HG03039 (cell line): ENCODE results near the gene ACTR3C.
"Not testable (repeated sequence)": the region's sequence is repeated elsewhere in the genome, so short reads cannot be mapped to it uniquely, and the experiment has no call there.

ENCODE experiments used
- ATAC-seq: cut with Tn5 transposase; IDR thresholded peaks from one replicate; pipeline ENCODE4 v1.9.1; 2021; ENCODE audit warnings: mild to moderate bottlenecking, moderate library complexity; ENCODE audit not compliant: unreplicated experiment

ACTR3C gene

GRCh38 chr7:150314639-150315239 is 8.6 kb downstream of the ACTR3C start:
- ATAC-seq, result no peak

- ATAC-seq, result no peak
Measured at GRCh38 chr7:150313870-150314269, 9.5 kb downstream of the ACTR3C start.

DNA sequence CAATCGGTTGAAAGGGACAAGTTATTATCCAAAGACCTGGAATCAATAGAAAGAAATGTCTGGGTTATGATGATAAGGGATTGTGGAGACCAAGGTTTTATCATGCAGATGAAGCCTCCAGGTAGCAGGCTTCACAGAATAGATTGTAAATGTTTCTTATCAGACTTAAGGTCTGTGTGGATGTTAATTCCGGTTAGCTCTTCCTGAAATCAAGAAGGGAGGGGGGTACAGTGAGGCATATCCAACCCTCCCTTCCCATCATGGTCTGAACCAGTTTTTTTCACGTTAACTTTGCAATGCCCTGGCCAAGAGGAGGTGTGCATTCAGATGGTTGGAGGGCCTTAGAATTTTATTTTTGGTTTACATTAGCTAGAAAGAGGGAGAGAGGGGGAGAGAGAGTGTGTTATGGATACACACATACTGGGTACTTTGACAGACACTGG is 10.0 kb downstream of the ACTR3C start:
- no peak for ATAC-seq

- ATAC-seq, result not testable (repeated sequence)
Measured at GRCh38 chr7:150312649-150313366, 10.5 kb downstream of the ACTR3C start.

DNA sequence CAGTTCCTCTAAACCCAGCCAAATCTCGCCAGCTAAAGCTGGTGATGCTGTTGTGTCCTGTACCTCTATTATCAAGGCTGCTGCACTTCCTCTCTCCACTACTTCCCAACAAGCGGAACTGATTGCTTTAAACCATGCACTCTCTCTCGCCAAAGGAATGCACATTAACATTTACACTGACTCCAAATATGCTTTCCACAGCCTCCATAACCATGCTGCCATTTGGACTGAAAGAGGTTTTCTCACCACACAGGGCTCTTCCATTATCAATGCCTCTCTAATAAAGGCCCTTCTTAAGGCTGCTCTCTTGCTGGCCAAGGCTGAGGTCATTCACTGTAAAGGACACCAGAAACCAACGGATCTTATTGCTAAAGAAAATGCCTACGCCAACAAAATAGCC is 11.6 kb downstream of the ACTR3C start:
- no peak for ATAC-seq

- ATAC-seq, result no peak
Measured at GRCh38 chr7:150311146-150311545, 12.2 kb downstream of the ACTR3C start.

GRCh38 chr7:150308575-150308974 is 14.8 kb downstream of the ACTR3C start:
- ATAC-seq, result no peak

DNA sequence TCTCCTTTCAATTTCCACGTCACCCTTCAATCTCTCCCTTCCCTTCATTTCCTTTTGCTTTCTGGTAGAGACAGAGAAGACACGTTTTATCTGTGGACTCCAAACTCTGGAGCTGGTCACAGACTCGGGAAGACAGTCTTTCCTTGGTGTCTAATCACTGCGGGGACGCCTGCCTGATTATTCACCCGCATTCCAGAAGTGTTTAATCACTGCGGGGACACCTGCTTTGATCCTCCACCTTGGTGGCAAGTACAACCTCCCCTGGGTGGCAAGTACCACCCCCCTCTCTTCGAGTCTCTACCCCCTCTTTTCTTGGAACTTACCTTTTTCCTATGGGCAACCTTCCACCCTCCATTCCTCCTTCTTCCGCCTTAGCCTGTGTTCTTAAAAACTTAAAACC is 15.4 kb downstream of the ACTR3C start:
- ATAC-seq, result no peak

- no peak for ATAC-seq
Measured at GRCh38 chr7:150307129-150307528, 16.2 kb downstream of the ACTR3C start.

DNA sequence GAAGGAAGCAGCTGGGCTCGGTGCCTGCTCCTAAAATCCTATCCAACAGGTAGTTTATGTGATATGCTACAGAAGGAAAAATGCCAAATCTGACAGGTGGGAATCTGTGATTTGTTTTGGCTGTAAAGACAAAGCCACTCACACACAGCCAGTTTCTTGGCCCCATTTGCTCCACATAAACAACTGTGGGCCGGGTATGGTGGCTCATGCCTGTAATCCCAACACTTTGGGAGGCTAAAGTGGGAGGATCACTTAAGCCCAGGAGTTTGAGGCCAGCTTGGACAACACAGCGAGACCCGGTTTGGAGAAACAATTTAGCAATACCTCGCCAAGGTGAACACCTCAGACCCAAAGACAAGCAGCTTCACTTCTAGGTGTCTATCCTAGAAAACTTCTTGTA is 17.0 kb downstream of the ACTR3C start:
- not testable (repeated sequence) for ATAC-seq

DNA sequence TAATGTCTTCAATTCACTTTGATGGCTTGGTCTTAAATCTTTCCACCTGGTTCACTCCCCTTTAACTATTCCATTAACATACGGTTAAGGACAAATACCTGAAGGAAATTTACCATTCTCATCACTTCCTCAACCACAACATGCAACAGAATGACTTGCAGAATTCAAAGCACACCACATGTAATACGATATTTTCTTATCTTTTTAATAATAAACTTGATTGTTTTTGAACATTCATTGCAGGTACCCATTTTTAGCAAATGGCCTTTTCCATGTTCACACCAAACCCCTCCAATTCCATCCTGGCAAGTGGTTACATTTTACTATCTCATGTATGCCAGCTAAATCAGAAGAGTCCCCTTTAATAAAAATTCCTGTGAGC is 17.5 kb downstream of the ACTR3C start:
- not testable (repeated sequence) for ATAC-seq

GRCh38 chr7:150305259-150305902 is 18.0 kb downstream of the ACTR3C start:
- not testable (repeated sequence) for ATAC-seq

DNA sequence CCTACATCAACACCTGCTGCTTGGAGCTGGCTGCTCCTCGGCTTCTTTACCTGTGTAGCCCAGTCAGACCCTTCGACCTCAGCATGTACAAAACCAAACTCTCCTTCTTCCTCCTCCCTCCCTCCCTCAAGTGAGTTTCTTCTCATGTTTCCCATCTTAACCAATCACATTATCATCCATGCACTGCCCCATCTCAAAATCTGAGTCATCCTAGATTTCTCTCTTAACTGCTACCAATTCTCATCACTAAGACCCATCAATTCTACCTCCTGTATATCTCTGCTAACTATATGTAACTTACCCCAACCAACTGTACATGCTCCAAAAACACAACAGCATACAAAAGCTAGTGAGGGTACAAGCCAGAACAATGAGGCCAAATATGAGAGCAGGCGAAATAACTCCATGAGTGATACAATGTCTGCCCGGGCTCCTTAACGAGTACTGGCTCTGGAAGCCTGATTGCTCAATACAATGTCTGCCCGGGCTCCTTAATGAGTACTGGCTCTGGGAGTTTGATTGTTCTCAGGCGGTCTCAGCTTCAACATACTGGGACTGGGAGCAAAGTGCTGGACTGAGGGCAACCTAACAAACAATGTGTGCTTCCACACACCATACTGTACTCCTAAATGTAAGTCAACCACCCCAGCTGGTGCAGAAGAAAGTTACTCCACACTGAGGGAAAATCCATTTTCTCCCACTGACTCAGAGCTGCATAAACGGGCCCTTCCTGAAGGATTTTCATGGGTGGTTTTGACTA is 18.7 kb downstream of the ACTR3C start:
- not testable (repeated sequence) for ATAC-seq

DNA sequence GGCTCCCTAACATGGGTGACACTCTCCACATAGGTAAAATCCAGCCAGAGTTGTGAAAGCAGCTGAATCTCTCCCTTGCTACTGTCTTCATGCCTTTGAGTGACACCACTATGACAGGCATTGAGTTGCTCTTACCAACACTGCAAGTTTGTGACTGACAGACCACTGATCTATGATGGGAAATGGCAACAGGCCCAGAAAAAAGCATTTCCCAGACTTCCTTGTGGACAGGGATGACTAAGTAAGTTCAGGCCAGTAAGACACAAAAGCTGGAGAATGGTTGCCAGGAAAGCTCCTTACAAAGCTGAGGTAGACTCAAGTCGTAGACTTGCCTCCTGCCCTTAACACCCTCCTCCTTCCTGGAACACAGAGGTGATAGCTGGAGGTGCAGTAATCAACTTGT is 20.4 kb downstream of the ACTR3C start:
- not testable (repeated sequence) for ATAC-seq

DNA sequence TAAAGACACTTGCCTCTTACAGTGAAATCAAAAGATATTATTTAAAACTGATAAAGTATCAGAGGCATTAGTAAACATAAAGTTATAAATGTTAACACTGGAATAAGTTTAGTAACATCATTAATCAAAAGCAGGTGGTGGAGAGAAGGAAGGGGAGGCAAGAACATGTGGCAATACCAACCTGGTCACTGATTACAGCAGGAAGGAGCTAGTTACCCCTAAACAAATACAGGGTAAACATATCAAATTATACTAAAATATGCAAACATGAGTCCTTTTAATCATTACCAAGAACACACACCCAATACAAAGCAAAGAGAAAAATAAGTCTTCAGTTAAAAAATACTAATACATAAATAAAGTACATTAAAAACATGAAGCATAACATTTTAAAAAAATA is 25.4 kb downstream of the ACTR3C start:
- not testable (repeated sequence) for ATAC-seq

DNA sequence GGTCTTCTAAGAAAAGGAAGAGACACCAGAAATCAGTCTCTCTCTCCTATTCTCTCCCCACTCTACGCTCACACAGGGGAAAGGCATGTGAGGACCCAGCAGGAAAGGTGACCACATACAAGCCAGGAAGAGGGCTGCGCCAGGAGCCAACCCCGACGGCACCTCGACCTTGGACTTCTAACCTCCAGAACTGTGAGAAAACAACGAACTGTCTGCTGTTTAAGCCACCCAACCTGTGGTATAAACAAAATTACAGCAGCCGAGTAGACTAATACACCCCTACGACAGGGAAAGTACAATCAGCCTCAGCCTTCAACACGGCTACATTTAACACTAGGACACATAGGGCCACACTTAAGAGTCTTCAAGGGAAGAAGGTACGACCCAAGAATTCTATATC is 26.5 kb downstream of the ACTR3C start:
- not testable (repeated sequence) for ATAC-seq

- not testable (repeated sequence) for ATAC-seq
Measured at GRCh38 chr7:150295614-150296013, 27.7 kb downstream of the ACTR3C start.

DNA sequence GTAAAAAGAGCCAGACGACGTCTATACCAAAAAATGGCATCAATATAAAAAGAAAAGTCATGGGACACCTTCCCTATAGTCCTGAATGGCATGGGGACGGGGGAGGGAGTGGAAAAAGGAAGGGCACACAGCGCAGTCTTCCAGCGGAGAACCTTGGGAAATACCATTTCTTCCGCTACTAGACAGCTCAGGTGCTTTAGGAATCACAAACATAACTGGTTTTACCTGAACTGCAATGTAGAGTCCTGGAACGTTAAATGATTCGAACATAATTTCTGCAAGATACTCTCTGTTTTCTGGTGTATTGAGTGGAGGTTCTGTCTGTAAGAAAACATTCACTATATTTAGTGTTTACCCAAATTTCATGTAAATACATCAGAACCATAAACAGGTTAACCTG is 28.3 kb downstream of the ACTR3C start:
- not testable (repeated sequence) for ATAC-seq

DNA sequence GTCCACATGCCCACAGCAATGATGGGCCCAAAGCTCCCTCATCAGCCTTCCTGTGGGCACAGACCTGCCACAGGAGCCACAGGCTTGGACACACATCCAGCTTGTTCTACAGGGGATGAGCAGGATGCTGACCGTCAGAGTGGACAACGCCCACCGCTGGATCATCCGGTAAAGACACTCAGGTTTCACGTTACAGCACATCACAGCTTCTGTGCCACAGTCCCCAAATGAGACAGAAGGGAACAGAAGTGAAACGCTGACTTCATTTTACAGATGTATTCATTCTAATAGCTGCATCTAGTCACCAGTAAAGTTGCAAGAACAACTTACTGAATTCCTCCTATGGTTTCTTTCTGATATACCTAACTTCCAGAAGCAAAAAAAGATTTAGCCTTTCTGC is 33.0 kb downstream of the ACTR3C start:
- ATAC-seq, result not testable (repeated sequence)

GRCh38 chr7:150288816-150289215 is 34.5 kb downstream of the ACTR3C start:
- not testable (repeated sequence) for ATAC-seq

- ATAC-seq, result not testable (repeated sequence)
Measured at GRCh38 chr7:150287815-150288214, 35.5 kb downstream of the ACTR3C start.
